GM12873 (cell line): Measurements from ENCODE around the gene CDH2.

Experiments used
- TF ChIP-seq, protein P1 (sequence below): IDR thresholded peaks from 2 replicates; pipeline ENCODE4 v1.5.1; 2012; ENCODE audit warnings: low read depth, mild to moderate bottlenecking, moderate library complexity, low read length, control low read depth; ENCODE audit not compliant: insufficient read depth; ENCODE audit errors: missing control alignments

Gene CDH2

DNA sequence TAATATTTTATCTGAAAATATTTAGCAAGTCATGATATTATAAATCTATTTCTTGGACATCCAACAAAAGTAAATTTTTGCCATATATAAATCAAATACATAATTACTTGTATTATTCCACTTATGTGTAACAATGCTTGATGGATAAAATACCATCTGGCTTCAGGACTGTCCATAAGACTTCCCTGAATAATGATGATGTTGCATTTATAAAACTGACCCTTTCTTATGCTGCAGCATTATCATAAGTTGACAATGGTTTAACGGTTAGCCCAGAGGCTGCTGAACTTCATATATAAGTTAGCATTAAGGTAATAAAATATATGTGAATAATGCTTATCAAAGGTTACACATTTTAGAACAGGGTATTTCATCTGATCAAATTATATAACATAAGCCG lies 95.4 kb downstream of the CDH2 start:
- TF ChIP-seq, protein P1, sequence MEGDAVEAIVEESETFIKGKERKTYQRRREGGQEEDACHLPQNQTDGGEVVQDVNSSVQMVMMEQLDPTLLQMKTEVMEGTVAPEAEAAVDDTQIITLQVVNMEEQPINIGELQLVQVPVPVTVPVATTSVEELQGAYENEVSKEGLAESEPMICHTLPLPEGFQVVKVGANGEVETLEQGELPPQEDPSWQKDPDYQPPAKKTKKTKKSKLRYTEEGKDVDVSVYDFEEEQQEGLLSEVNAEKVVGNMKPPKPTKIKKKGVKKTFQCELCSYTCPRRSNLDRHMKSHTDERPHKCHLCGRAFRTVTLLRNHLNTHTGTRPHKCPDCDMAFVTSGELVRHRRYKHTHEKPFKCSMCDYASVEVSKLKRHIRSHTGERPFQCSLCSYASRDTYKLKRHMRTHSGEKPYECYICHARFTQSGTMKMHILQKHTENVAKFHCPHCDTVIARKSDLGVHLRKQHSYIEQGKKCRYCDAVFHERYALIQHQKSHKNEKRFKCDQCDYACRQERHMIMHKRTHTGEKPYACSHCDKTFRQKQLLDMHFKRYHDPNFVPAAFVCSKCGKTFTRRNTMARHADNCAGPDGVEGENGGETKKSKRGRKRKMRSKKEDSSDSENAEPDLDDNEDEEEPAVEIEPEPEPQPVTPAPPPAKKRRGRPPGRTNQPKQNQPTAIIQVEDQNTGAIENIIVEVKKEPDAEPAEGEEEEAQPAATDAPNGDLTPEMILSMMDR = no peak

DNA sequence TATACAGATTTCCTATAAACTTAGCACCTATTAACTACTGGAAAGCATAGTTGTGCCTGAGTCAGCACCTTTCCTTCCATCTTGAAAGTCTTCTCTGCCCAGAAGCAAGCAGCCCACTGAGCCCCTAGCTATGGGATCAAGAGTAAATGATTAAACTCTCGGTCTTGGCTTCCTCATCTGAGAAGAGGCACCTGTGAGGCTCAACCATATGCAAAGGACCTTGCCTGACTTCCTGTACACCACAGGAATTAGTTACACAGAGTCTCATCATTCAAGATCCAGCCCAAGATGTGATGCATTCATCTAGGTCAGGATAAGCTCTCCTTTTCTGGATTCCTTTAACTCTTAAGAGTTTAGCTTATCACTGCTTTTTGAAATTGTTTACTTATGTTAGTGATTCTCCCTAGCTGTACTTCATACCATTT lies 96.0 kb downstream of the CDH2 start:
- TF ChIP-seq, protein P1 = no peak

DNA sequence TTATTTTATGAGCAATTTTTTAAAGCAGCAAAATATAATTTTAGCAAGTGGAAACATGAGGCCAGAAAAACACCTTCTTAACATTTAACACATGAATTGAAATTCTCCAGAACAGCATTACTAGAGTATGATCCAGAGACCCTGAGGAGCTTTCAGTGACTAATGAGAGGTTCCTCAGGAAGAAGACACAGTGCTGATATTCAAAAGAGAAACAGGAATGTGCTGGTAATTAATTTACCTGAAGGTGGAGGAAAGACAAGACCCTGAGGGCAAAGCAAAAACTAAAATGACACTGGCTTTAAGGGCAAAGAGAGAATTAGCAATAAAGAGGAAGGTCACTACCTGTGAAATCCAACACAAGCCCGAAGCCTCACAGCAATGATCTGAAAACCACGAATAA lies 97.0 kb downstream of the CDH2 start:
- TF ChIP-seq, protein P1 = no peak

DNA sequence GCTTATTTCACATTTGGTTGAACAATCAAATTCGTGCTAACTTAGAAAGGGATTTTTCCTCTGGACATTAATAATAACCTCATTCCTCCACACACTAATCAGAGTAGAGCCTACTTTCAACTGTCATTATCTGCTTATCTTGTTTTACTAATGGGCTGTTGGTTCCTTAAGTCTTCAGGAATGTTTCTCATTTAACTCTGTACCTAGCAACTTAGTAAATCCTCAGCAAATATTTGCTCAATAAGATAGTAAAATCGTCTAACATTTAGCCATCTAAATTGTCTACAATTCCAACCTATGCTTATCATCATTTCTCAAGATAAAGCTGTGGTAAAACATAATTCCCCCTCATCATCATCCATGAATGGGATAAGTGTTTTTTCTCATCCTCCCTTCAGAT lies 98.1 kb downstream of the CDH2 start:
- TF ChIP-seq, protein P1 = no peak

DNA sequence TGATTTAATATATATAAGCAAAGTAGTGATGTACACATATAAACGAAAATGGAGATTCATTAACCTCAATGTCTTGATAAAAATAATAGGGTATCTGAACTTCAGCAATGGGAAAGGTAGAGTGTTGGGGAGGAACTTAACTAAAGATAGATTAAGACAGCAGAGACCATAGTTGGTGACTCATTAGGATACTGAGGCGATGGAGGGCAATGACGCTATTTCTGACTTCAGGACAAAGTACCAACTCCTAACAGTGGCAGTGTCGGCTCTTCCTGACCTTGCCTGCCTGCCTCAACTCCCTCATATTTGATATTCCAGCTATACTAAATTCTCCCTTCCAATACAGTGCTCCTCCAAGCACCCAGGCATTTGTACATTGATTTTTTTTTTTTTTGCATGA lies 98.6 kb downstream of the CDH2 start:
- TF ChIP-seq, protein P1 = no peak

DNA sequence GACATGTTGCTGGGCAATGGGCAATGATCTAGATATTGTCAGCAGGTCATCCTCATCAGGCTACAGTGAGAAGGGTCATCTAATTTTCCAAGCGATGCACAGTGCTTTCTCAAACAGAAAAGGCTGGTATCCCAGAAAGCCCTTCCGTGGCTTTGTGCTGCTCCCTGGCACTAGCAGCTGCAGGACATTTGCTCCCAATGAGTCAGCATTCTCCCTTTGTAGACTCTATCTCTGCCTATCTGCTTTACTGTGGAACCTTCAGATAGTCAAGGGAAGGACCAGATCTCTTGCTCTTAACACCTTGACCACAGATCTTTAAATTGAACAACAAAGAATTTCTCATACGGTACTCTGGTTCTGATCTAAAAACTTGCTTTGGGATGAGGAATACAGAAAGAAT lies 101.4 kb downstream of the CDH2 start:
- TF ChIP-seq, protein P1 = no peak

DNA sequence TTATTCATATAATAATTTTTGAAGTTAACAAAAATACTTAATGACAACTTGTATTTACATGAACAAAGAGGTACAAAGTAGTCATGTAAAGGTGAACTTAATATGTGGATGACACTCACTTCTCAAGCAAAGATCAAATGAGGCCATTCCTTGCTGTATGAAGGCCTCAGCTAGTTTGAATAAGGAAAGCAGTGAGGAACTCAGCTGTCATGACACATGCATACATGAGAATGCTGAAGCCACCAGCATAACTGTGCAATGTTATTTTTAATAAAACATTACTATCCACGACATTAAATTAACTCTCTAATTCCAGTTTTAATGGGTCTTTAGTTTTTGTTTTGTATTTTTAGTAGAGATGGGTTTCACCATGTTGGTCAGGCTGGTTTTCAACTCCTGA lies 102.9 kb downstream of the CDH2 start:
- TF ChIP-seq, protein P1 = no peak

DNA sequence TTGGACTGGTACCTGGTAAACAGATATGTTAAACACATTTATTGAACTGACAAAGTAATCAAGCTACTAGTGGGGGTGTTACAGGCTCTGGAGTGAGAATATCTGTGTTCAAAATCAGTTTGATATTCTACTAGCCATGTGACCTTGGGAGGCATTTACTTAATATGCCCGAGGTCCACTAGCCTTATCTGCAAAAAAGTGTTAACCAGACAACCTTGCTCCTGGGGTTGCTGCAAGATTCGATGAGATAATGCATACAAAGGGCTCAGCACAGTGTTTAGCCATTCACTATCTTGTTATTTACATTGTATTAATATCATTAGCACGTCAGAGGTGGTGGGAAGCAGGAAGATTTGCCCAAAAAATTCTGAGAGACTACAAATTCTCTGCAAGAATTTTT lies 103.3 kb downstream of the CDH2 start:
- TF ChIP-seq, protein P1 = no peak
